GM08714 (cell line): ENCODE measurements around the gene FIBCD1.
A peak's percentile ranks its signal among the peaks of the same experiment; 100 is the strongest.

Experiments used
- H3K4me3 ChIP-seq: fragments of 200-500 bp; sonication (Bioruptor generic); 2 replicates; pipeline ENCODE4 v1.5.1; 2014; ENCODE audit warnings: mild to moderate bottlenecking, low read length, inconsistent platforms
- ZNF274 ChIP-seq: IDR thresholded peaks from 2 replicates; pipeline ENCODE4 v1.6.1; 2012; ENCODE audit warnings: mild to moderate bottlenecking, low read depth, low read length

The FIBCD1 gene

DNA sequence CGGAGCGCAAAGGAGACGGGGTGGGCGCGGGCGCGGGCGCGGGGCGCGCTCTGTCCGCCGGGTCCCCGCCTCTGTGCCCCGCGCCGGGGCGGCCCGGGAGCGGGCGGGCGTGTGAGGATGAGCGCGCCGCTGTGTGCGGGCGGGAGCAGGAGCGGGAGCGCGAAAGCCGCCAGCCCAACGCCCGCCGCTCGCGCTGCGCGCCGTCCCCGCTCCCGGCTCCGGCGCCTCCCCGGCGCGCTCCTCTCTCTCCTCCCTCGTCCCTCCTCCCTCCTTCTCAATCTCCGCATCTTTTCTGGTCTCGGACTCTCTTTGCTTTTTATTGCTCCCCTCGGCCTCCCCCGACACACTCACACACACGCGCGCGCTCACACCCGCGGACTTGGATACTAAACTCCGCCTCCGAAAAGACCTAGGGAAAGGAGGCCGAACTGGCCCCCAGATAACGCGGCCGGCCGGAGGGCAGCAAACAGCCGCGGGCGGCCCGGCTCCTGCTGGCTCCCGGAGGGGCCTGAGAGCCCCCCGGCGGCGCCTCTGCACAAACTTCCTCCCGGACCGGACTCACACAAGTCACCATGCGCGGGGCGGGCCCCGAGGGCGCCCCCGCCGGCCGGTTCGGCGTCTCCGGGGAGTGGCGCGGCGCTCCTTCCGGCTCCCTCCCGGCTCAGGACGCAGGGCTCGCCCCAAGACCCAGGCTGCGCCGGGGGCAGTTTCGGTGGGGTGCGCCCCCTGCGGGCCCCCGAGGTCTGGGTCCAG, at the start of gene FIBCD1:
Gene FIBCD1 (minus strand): TSS at position 596 of the 753 bp plus-strand sequence. CDS start 640 bp downstream, outside the sequence.
- H3K4me3 ChIP-seq = peak within 1 kb of the TSS; percentile 63; the same call in 1 of the 2 replicates
- no peak for TF ChIP-seq ZNF274

- H3K4me3 ChIP-seq = no peak overlapping the region
- TF ChIP-seq ZNF274 = no peak
Observed at GRCh38 chr9:130988400-130988747, 49.3 kb upstream of the FIBCD1 start.

DNA sequence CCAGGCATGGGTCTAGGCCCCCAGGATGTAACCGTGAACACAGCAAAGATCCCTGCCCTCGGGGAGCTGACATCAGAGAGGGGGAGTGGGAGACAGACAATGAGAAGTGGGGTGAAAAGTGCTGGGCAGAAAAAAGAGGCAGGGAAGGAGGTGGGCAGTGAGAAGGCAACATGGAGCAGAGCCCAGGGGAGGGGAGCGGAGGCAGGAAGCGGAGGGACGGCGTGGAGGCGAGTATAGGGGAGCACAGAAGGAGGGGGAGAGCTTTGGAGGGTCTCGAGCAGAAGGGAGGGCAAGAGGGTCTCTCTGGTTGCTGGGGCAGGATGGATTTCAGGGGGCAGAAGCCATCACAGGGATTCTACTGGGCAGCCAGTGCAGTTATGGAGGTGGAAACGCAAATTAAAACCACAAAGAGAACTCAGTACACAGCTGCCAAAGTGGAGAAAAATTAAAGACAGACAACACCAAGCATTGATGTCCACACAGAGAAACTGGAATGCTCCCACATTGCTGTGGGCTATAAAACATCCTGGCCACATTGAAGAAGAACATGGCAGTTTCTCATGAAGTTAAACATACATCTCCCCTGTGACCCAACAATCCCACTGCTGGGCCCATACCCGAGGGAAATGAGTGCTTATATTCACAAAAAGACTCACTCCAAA, 48.8 kb upstream of the FIBCD1 start:
- H3K4me3 ChIP-seq = no peak overlapping the region
- no peak for TF ChIP-seq ZNF274

DNA sequence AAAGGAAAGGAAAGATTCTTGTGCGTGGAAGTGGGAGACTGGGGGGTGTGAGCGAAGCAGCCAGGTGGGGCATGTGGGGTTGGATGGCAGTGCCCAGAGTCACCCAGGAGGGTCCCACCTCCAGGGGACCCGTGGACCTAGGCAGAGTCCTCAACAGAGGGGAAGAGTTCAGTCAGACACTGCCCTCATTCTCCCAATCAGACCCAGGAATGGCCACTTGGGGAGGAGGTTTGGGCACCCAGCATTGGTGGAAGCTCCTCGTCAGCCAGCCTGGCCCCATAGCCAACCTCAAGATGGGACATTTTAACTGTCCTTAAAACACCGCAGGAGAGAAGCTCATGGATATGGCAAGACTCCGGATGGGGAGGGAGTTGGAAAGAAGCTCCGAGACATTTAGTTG, 48.0 kb upstream of the FIBCD1 start:
- H3K4me3 ChIP-seq = no peak overlapping the region
- TF ChIP-seq ZNF274 = no peak

GRCh38 chr9:130986356-130986965, 47.4 kb upstream of the FIBCD1 start:
- TF ChIP-seq ZNF274 = no peak
- no peak overlapping the region for H3K4me3 ChIP-seq

DNA sequence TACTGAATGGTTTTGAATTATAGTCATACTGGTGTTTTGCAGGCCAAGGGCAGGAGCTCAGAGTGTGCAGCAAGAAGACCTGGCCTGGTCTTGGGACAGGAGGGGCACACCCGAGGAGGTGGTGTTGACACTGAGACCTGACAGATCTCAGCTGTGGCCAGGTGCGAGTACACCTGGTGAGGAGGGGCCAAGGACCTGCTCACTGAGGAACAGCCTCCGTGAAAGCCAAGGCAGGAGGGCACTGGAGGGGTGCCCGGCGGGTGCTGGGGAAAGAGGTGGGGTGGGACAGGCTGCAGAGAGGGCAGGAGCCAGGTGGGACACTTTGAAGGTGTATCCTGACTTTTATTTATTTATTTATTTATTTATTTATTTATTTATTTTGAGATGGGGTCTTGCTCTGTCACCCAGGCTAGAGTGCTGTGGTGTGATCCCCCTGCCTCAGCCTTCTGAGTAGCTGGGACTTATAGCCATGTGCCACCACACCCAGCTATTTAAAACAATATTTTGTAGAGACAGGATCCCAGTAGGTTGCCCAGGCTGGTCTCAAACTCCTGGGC, 46.6 kb upstream of the FIBCD1 start:
- TF ChIP-seq ZNF274 = no peak
- no peak overlapping the region for H3K4me3 ChIP-seq

- H3K4me3 ChIP-seq = no peak overlapping the region
- no peak for TF ChIP-seq ZNF274
Observed at GRCh38 chr9:130985029-130985428, 46.0 kb upstream of the FIBCD1 start.

- TF ChIP-seq ZNF274 = no peak
- H3K4me3 ChIP-seq = no peak overlapping the region
Observed at GRCh38 chr9:130984521-130984920, 45.5 kb upstream of the FIBCD1 start.

DNA sequence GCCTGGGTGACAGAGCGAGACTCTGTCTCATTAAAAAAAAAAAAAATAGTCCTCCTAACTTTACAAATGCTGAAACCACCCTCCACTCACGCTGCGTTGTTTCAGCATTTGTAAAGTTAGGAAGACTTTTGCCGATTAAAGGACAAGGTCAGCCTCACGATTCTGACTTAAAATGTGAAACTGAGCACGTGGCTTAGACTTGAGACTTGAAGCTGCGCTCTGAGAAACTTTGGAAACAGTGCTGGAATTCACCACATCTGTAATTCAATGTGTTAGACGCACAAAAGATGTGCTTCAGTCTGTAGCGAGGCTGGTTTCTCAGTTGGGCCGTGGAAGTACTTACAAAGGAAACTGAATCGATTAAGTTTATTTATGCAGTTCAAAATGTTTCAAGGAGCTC, 44.9 kb upstream of the FIBCD1 start:
- no peak for TF ChIP-seq ZNF274
- no peak overlapping the region for H3K4me3 ChIP-seq

DNA sequence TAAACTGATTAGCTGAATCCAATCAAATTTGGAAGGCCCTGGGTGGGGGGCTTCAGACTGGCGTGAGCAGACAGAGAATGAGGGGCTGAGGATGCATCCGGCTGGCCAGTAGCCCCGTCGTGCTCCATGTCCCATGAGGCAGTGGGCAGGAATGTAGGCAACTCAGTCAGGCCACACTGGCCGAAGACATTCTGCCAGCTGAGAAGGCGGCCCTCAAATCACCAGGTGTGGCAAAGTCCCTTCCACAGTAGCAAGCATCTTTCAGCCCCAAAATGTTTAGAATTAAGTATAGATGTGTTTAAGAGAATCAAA, 44.3 kb upstream of the FIBCD1 start:
- no peak overlapping the region for H3K4me3 ChIP-seq
- no peak for TF ChIP-seq ZNF274

- H3K4me3 ChIP-seq = no peak overlapping the region
- no peak for TF ChIP-seq ZNF274
Observed at GRCh38 chr9:130982636-130983358, 43.8 kb upstream of the FIBCD1 start.

GRCh38 chr9:130981756-130982137, 42.7 kb upstream of the FIBCD1 start:
- no peak overlapping the region for H3K4me3 ChIP-seq
- TF ChIP-seq ZNF274 = no peak

- no peak for TF ChIP-seq ZNF274
- no peak overlapping the region for H3K4me3 ChIP-seq
Observed at GRCh38 chr9:130981002-130981755, 42.1 kb upstream of the FIBCD1 start.

GRCh38 chr9:130980526-130980925, 41.5 kb upstream of the FIBCD1 start:
- H3K4me3 ChIP-seq = no peak overlapping the region
- no peak for TF ChIP-seq ZNF274
